KMS-11 (cell line): Measurements from ENCODE around the gene OTOS.

ENCODE experiments used
- H2AFZ ChIP-seq: fragments of 200-600 bp; sonication (generic); 2 replicates; pipeline ENCODE4 v1.6.1; 2016; ENCODE audit warnings: antibody characterized with exemption, mixed run types, low read depth
- H3K27ac ChIP-seq: fragments of 200-600 bp; sonication (generic); 2 replicates; pipeline ENCODE4 v1.6.1; 2016; ENCODE audit warnings: mild to moderate bottlenecking, mixed run types
- H3K27me3 ChIP-seq: fragments of 200-600 bp; sonication (generic); 2 replicates; pipeline ENCODE4 v1.6.1; 2017; ENCODE audit warnings: mild to moderate bottlenecking, low read depth, mixed run types, moderate library complexity; ENCODE audit not compliant: insufficient read depth
- H3K36me3 ChIP-seq: fragments of 200-600 bp; sonication (generic); 2 replicates; pipeline ENCODE4 v1.6.1; 2017; ENCODE audit warnings: mild to moderate bottlenecking, mixed run types; ENCODE audit not compliant: insufficient read depth
- H3K4me1 ChIP-seq: fragments of 200-600 bp; sonication (generic); 2 replicates; pipeline ENCODE4 v1.6.1; 2016; ENCODE audit warnings: mild to moderate bottlenecking, low read depth, mixed run types; ENCODE audit not compliant: poor library complexity, severe bottlenecking
- H3K4me2 ChIP-seq: fragments of 200-600 bp; sonication (generic); 2 replicates; pipeline ENCODE4 v1.7.0; 2016; ENCODE audit warnings: mild to moderate bottlenecking, mixed run types
- H3K4me3 ChIP-seq: fragments of 200-600 bp; sonication (generic); IDR thresholded peaks from 2 replicates; pipeline ENCODE4 v1.6.1; 2017; ENCODE audit warnings: low read depth, low read length, mixed read lengths; ENCODE audit not compliant: insufficient read depth
- H3K79me2 ChIP-seq: fragments of 200-600 bp; sonication (generic); 2 replicates; pipeline ENCODE4 v1.6.1; 2016; ENCODE audit warnings: low read depth, mixed run types; ENCODE audit not compliant: insufficient read depth
- H3K9ac ChIP-seq: fragments of 200-600 bp; sonication (generic); 2 replicates; pipeline ENCODE4 v1.6.1; 2016; ENCODE audit warnings: mild to moderate bottlenecking, mixed run types
- H4K20me1 ChIP-seq: fragments of 200-600 bp; sonication (generic); 2 replicates; pipeline ENCODE4 v1.6.1; 2016; ENCODE audit warnings: mild to moderate bottlenecking, mixed run types; ENCODE audit not compliant: insufficient read depth
- CTCF ChIP-seq: fragments of 200-600 bp; sonication (generic); conservative IDR thresholded peaks from 2 replicates; pipeline ENCODE4 v1.6.1; 2017; ENCODE audit warnings: low read depth, mild to moderate bottlenecking, antibody characterized with exemption, low read length, moderate library complexity, mixed read lengths

OTOS gene

GRCh38 chr2:240147911-240148587 is 7.6 kb upstream of the OTOS start:
- no peak for TF ChIP-seq CTCF
- Histone ChIP-seq H3K27ac (no peak overlapping the region), H3K4me2 (no peak overlapping the region), H3K36me3 (no peaks in the 10 kb centered on the region), H2AFZ (no peak overlapping the region), H3K27me3 (peaks cover 7% of the 10 kb centered on the region; the same call in 1 of the 2 replicates), H4K20me1 (no peaks in the 10 kb centered on the region), H3K4me1 (no peaks in the 10 kb centered on the region), H3K79me2 (no peaks in the 10 kb centered on the region), H3K9ac (no peak overlapping the region), H3K4me3 (no peak overlapping the region)

- peaks cover 5% of the 10 kb centered on the region; the same call in 1 of the 2 replicates for H3K27me3 ChIP-seq
- H3K36me3 ChIP-seq = no peaks in the 10 kb centered on the region
- H4K20me1 ChIP-seq = no peaks in the 10 kb centered on the region
- no peaks in the 10 kb centered on the region for H3K79me2 ChIP-seq
- no peak for TF ChIP-seq CTCF
- H3K4me1 ChIP-seq = no peaks in the 10 kb centered on the region
- no peak overlapping the region for H3K27ac ChIP-seq
- H3K4me3 ChIP-seq = no peak overlapping the region
- no peak overlapping the region for H3K4me2 ChIP-seq
- no peak overlapping the region for H3K9ac ChIP-seq
- H2AFZ ChIP-seq = no peak overlapping the region
Measured at GRCh38 chr2:240147382-240147781, 6.9 kb upstream of the OTOS start.

GRCh38 chr2:240146627-240147278 is 6.3 kb upstream of the OTOS start:
- H4K20me1 ChIP-seq = no peaks in the 10 kb centered on the region
- no peaks in the 10 kb centered on the region for H3K79me2 ChIP-seq
- no peak overlapping the region for H3K27ac ChIP-seq
- H3K4me3 ChIP-seq = no peak overlapping the region
- no peak for TF ChIP-seq CTCF
- H3K4me2 ChIP-seq = no peak overlapping the region
- H2AFZ ChIP-seq = no peak overlapping the region
- H3K9ac ChIP-seq = no peak overlapping the region
- H3K4me1 ChIP-seq = no peaks in the 10 kb centered on the region
- H3K36me3 ChIP-seq = no peaks in the 10 kb centered on the region
- H3K27me3 ChIP-seq = peaks cover 4% of the 10 kb centered on the region; the same call in 1 of the 2 replicates

- H4K20me1 ChIP-seq = no peaks in the 10 kb centered on the region
- H3K36me3 ChIP-seq = no peaks in the 10 kb centered on the region
- no peak overlapping the region for H3K27ac ChIP-seq
- no peak overlapping the region for H2AFZ ChIP-seq
- H3K4me2 ChIP-seq = no peak overlapping the region
- H3K9ac ChIP-seq = no peak overlapping the region
- no peak overlapping the region for H3K4me3 ChIP-seq
- H3K79me2 ChIP-seq = no peaks in the 10 kb centered on the region
- no peak for TF ChIP-seq CTCF
- peaks cover 7% of the 10 kb centered on the region; the same call in 1 of the 2 replicates for H3K27me3 ChIP-seq
- H3K4me1 ChIP-seq = no peaks in the 10 kb centered on the region
Measured at GRCh38 chr2:240146141-240146561, 5.7 kb upstream of the OTOS start.
